Heart left ventricle (tissue), 13 donors: ENCODE results near the gene CHSY3.

Source experiments
- POLR2A ChIP-seq, 2 donors: fragments of 450-650 bp; IDR thresholded peaks; one replicate each; pipeline ENCODE4 v1.6.1; 2017; ENCODE audit warnings: antibody characterized with exemption in 2 of 2, mild to moderate bottlenecking in 2 of 2, moderate library complexity in 2 of 2
- TF ChIP-seq, protein P1 (sequence below), 12 donors: fragments of 200-600 bp; sonication (generic) in 4 of 12; IDR thresholded peaks; one replicate each; pipeline versions ENCODE4 v1.5.0 to v1.8.0; 2018 to 2022; ENCODE audit warnings: antibody characterized with exemption in 12 of 12, mild to moderate bottlenecking in 5 of 12
- donor health status: ischemic (EF 13 %, LVEDD 7.1; RV severe dilation, severe dysfunction).
- donor health status: DM: no; HTN: yes; CAD: no.
- donor health status: DM: no; HTN: no; CAD: no.
- donor health status: ischemic (EF 25% LVEDD 6.9; RV normal size, moderate dysfunction).
- donor health status: ischemic (EF 25% LVEDD 5.7; RV mildly dilated, moderate dysfunction).
- donor health status: ischemic (EF 35%, LVEDD 5.7; RV mildly dilated, moderate dysfunction).
- donor health status: nonischemic (EF 11% LVEDD 7.7; RV severe dilation, severe dysfunction).
- donor health status: DM: yes; HTN: yes; CAD: no.
- donor health status: PGD.
- donor health status: ischemic (EF 29% LVEDD 5.4; RV normal size, mild dysfunction).
- donor health status: nonischemic (EF 23%, LVEDD 6.1; RV moderate dilation, normal function).

DNA sequence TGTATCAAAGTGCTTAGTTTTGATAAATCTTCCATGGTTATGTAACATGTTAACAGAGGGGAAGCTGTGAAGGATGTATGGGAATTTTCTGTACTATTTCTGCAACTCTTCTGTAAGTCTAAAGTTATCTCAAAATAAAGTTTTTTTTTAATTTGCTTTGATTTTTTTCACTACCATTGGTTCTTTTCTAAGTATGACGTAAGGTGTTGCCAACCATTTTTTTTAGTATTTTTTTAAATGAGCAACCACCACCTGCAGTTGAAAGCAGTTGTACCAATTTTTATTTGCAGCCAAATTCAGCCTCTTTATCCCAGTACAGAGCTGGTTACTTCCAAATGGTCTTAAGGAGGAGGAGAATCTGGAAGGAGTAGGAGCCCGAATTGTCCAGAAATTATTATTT lies 192.2 kb downstream of the CHSY3 start:
- TF ChIP-seq, protein P1, sequence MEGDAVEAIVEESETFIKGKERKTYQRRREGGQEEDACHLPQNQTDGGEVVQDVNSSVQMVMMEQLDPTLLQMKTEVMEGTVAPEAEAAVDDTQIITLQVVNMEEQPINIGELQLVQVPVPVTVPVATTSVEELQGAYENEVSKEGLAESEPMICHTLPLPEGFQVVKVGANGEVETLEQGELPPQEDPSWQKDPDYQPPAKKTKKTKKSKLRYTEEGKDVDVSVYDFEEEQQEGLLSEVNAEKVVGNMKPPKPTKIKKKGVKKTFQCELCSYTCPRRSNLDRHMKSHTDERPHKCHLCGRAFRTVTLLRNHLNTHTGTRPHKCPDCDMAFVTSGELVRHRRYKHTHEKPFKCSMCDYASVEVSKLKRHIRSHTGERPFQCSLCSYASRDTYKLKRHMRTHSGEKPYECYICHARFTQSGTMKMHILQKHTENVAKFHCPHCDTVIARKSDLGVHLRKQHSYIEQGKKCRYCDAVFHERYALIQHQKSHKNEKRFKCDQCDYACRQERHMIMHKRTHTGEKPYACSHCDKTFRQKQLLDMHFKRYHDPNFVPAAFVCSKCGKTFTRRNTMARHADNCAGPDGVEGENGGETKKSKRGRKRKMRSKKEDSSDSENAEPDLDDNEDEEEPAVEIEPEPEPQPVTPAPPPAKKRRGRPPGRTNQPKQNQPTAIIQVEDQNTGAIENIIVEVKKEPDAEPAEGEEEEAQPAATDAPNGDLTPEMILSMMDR (IDR thresholded peaks at IDR 0.05): no peak
- no peak for TF ChIP-seq POLR2A (IDR thresholded peaks at IDR 0.05)
